Heart left ventricle (tissue), 13 donors: Measurements from ENCODE around the gene PFKFB2.

Experiments
- POLR2A ChIP-seq, 2 donors: fragments of 450-650 bp; IDR thresholded peaks; one replicate each; pipeline ENCODE4 v1.6.1; 2017; ENCODE audit warnings: antibody characterized with exemption in 2 of 2, mild to moderate bottlenecking in 2 of 2, moderate library complexity in 2 of 2
- TF ChIP-seq, protein P1 (sequence below), 12 donors: fragments of 200-600 bp; sonication (generic) in 4 of 12; IDR thresholded peaks; one replicate each; pipeline versions ENCODE4 v1.5.0 to v1.8.0; 2018 to 2022; ENCODE audit warnings: antibody characterized with exemption in 12 of 12, mild to moderate bottlenecking in 5 of 12
- donor health status: ischemic (EF 13 %, LVEDD 7.1; RV severe dilation, severe dysfunction).
- donor health status: DM: no; HTN: yes; CAD: no.
- donor health status: DM: no; HTN: no; CAD: no.
- donor health status: ischemic (EF 25% LVEDD 6.9; RV normal size, moderate dysfunction).
- donor health status: ischemic (EF 25% LVEDD 5.7; RV mildly dilated, moderate dysfunction).
- donor health status: ischemic (EF 35%, LVEDD 5.7; RV mildly dilated, moderate dysfunction).
- donor health status: nonischemic (EF 11% LVEDD 7.7; RV severe dilation, severe dysfunction).
- donor health status: DM: yes; HTN: yes; CAD: no.
- donor health status: PGD.
- donor health status: ischemic (EF 29% LVEDD 5.4; RV normal size, mild dysfunction).
- donor health status: nonischemic (EF 23%, LVEDD 6.1; RV moderate dilation, normal function).

DNA sequence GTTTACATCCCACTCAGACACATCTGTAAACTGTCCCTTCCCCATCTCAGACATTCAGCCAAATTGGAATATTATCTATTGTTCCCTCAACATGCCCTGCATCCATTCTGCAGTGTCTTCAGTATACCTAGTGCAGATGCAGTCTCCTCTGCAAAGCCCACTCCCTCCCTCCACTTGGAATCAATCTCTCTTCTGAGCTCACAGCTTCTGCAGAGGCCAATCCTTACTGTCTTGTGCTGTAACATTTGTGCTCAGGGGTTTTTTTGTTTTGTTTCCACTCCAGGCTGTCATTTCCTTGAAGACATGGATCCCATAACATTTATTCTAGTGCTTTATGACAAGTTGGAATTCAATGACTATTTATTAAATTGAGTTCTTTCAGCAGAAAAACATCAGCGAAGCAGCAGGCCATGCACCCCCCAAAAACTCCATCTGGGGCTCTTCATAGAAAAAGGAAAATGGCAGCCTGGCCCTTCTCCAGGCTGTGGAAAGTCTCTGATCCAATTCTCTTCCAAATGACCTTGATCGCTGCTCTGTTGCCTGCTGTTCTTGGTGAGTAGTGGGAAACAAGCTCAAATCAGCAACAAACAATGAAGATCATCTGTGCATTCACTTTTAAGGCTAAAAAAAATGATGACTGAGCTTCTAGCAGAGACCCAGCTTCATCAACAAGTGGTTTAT is 59.7 kb downstream of the PFKFB2 start:
- TF ChIP-seq, protein P1, sequence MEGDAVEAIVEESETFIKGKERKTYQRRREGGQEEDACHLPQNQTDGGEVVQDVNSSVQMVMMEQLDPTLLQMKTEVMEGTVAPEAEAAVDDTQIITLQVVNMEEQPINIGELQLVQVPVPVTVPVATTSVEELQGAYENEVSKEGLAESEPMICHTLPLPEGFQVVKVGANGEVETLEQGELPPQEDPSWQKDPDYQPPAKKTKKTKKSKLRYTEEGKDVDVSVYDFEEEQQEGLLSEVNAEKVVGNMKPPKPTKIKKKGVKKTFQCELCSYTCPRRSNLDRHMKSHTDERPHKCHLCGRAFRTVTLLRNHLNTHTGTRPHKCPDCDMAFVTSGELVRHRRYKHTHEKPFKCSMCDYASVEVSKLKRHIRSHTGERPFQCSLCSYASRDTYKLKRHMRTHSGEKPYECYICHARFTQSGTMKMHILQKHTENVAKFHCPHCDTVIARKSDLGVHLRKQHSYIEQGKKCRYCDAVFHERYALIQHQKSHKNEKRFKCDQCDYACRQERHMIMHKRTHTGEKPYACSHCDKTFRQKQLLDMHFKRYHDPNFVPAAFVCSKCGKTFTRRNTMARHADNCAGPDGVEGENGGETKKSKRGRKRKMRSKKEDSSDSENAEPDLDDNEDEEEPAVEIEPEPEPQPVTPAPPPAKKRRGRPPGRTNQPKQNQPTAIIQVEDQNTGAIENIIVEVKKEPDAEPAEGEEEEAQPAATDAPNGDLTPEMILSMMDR (IDR thresholded peaks at IDR 0.05), result no peak
- no peak for TF ChIP-seq POLR2A (IDR thresholded peaks at IDR 0.05)
